Tibial nerve (tissue), 4 donors: Measurements from ENCODE around the gene RNF20. TPM values are rescaled to one million over a fixed set of nuclear protein-coding genes. Genes with fewer than 3 reads are reported as not detected.

Experiments used
- DNase-seq, 2 donors: peaks; one replicate each; pipeline ENCODE4 v3.0.0-alpha.2; 2019; ENCODE audit warnings: low spot score in 2 of 2
- H3K27ac ChIP-seq, 4 donors: fragments of 200-600 bp; sonication (generic) in 3 of 4; one replicate each; pipeline ENCODE4 v1.5.1; 2017 to 2019; ENCODE audit warnings: mild to moderate bottlenecking in 1 of 4
- H3K27me3 ChIP-seq, 2 donors: fragments of 200-600 bp; sonication (generic) in 1 of 2; one replicate each; pipeline versions ENCODE4 v1.5.1 to v1.6.0; 2017 to 2019
- H3K36me3 ChIP-seq, 3 donors: fragments of 200-600 bp; sonication (generic); one replicate each; pipeline ENCODE4 v1.5.1; 2018 to 2019
- H3K4me1 ChIP-seq, 4 donors: fragments of 200-600 bp; sonication (generic) in 3 of 4; one replicate each; pipeline ENCODE4 v1.5.1; 2017 to 2019
- H3K4me3 ChIP-seq, 4 donors: fragments of 200-600 bp; sonication (generic) in 3 of 4; one replicate each; pipeline ENCODE4 v1.5.1; 2017 to 2019; ENCODE audit warnings: mild to moderate bottlenecking in 1 of 4, moderate library complexity in 1 of 4
- H3K9me3 ChIP-seq, 4 donors: fragments of 200-600 bp; sonication (generic) in 3 of 4; one replicate each; pipeline ENCODE4 v1.5.1; 2017 to 2019
- CTCF ChIP-seq, 5 experiments: fragments of 200-600 bp in 3 of 5; fragments of 450-650 bp in 2 of 5; sonication (generic) in 3 of 5; IDR thresholded peaks; one replicate each; pipeline ENCODE4 v1.5.1; 2016 to 2019; ENCODE audit warnings: antibody characterized with exemption in 5 of 5, mild to moderate bottlenecking in 3 of 5, moderate library complexity in 2 of 5
- EP300 ChIP-seq, 2 donors: sonication (generic); formaldehyde crosslinking; IDR thresholded peaks; one replicate each; pipeline ENCODE4 v1.6.1; 2017; ENCODE audit warnings: antibody characterized with exemption in 2 of 2, mild to moderate bottlenecking in 1 of 2
- POLR2A ChIP-seq, 2 donors: fragments of 450-650 bp; IDR thresholded peaks; one replicate each; pipeline ENCODE4 v1.6.1; 2017; ENCODE audit warnings: antibody characterized with exemption in 2 of 2, mild to moderate bottlenecking in 2 of 2, moderate library complexity in 2 of 2
- WGBS, 2 donors: methylation state at CpG; one replicate each; pipeline ENCODE4 v1.1.5; 2018; 5-methylcytosine and 5-hydroxymethylcytosine counted together
- small RNA-seq: library from RNA; depleted of rRNA; stranded (forward); fragments of <200 nt; gene quantifications from one replicate; pipeline ENCODE3, GENCODE V24; 2016
- total RNA-seq, 4 donors: library from RNA; depleted of rRNA; stranded (reverse); fragments of >200 nt; gene quantifications; one replicate each; pipeline ENCODE4 v1.1.0, GENCODE V29; 2016

Gene RNF20
- total RNA-seq, 4 donors from 2014 or later = 17.8 to 28.5 (median 23.8) TPM

- Histone ChIP-seq H3K27ac (no peak overlapping the region), H3K36me3 (no peaks in the 10 kb centered on the region), H3K4me3 (no peak overlapping the region), H3K4me1 (peaks cover 0 to 4% (median 0%) of the 10 kb centered on the region in 4 donors), H3K9me3 (no peaks in the 10 kb centered on the region), H3K27me3 (no peaks in the 10 kb centered on the region)
- peak in 1 of 2 donors; percentile 24 for DNase-seq
- TF ChIP-seq POLR2A (IDR thresholded peaks at IDR 0.05) = no peak
- no peak for TF ChIP-seq EP300 (IDR thresholded peaks at IDR 0.05)
- TF ChIP-seq CTCF (IDR thresholded peaks at IDR 0.05) = peak; percentile 44 to 70 (median 55)
- WGBS, 2 donors = 17 to 18% methylated on average over 11 of the region's 11 CpGs
Measured at GRCh38 chr9:101601904-101602765, 68.5 kb downstream of the RNF20 start.

- peaks cover 0 to 4% (median 0%) of the 10 kb centered on the region in 4 donors for H3K4me1 ChIP-seq
- DNase-seq = no peak
- H3K4me3 ChIP-seq = no peak overlapping the region
- no peak for TF ChIP-seq POLR2A (IDR thresholded peaks at IDR 0.05)
- 82 to 84% methylated on average over 2 of the region's 2 CpGs for WGBS, 2 donors
- no peak overlapping the region for H3K27ac ChIP-seq
- H3K27me3 ChIP-seq = no peaks in the 10 kb centered on the region
- H3K36me3 ChIP-seq = no peaks in the 10 kb centered on the region
- H3K9me3 ChIP-seq = no peaks in the 10 kb centered on the region
Measured at GRCh38 chr9:101604296-101604695, 70.6 kb downstream of the RNF20 start.

GRCh38 chr9:101605547-101605946 lies 71.9 kb downstream of the RNF20 start:
- DNase-seq = no peak
- Histone ChIP-seq H3K4me3 (no peak overlapping the region), H3K4me1 (peaks cover 0 to 4% (median 0%) of the 10 kb centered on the region in 4 donors), H3K9me3 (no peaks in the 10 kb centered on the region), H3K36me3 (no peaks in the 10 kb centered on the region), H3K27ac (no peak overlapping the region), H3K27me3 (no peaks in the 10 kb centered on the region)
- TF ChIP-seq CTCF (IDR thresholded peaks at IDR 0.05) = no peak
- TF ChIP-seq EP300 (IDR thresholded peaks at IDR 0.05) = no peak
- no peak for TF ChIP-seq POLR2A (IDR thresholded peaks at IDR 0.05)
- WGBS, 2 donors = 93 to 94% methylated on average over 3 of the region's 3 CpGs

Small RNAs within 50 kb of the gene (small RNA-seq; reads per million reads assigned to genes)
- gene AL353621.1 = not detected

Other genes starting within 250 kb of the RNF20 start
- gene BAAT, start 148.8 kb upstream of the RNF20 start, total RNA-seq = not detected
- gene MRPL50, start 135.2 kb upstream of the RNF20 start, total RNA-seq = 10 to 100 TPM in 1 of 4 donors, 1 to 10 TPM in 3; 6.3 to 10.9 (median 8.5) TPM
- gene ZNF189, start 135.0 kb upstream of the RNF20 start, total RNA-seq = 10 to 100 TPM; 22.3 to 24.7 (median 24.2) TPM
- gene ALDOB, start 98.1 kb upstream of the RNF20 start, total RNA-seq = not detected
- gene PPP3R2, start 61.1 kb downstream of the RNF20 start, total RNA-seq = not detected
- under 1 TPM in 1 of 4 donors, not detected in 3; 0.39 TPM for gene GRIN3A, start 204.8 kb downstream of the RNF20 start, total RNA-seq